ENCODE data around the gene C1orf210. TPM values are rescaled to one million over a fixed set of nuclear protein-coding genes. Genes with fewer than 3 reads are reported as not detected.
A peak's percentile ranks its signal among the peaks of the same experiment; 100 is the strongest.

The C1orf210 gene
- total RNA-seq, 2 experiments from 2014 or later = not detected

DNA sequence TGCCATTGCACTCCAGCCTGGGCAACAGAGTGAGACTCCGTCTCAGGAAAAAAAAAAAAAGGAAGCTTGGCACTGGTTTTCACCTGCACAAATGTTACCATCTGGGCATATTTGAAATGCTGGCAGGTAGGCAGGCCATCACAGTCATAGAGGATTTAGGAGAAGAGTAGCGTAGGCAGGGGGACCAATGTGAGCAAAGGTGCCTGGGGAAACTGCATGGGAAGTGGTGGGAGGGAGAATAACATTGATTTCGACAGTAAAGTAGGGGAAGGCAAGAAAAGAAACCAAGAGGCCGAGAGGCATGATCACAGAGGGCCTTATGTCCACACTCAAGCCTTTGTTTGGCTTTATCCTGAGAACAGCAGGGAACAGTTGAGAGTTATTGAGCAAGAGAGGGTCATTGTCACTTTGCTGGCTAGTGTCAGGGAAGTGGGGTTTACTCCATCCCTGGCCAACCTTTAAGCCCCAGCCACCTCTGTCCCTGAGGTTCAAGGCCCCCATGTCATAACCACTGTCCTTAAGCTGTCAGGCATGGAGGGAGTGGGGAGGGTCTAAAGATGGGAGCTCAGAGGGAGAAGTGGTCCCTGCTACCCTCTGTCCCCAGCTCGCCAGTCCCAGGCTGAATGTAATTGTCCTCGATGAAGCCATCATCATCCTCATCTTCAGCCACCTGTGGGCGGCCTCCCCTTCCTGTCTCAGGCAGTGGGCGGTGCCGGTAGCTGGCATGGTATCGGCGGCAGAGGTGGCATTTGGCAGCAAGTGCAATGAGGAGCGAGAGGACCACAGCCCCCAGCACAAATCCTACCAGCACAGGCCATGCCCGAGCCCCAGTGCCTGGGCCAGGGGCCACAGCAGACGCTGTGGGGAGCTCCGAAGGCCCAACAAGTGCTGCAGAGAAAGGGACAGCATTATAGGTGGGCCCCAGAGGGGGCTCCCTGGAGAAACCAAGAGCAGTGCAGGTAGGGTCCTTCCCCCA is 2.9 kb downstream of the C1orf210 start:
- DNase-seq = no peak
- Mint-ChIP-seq H3K27ac (no peak overlapping the region), H3K4me3 (no peak overlapping the region), H3K36me3 (ENCODE audit: low read depth) (no peaks in the 10 kb centered on the region), H3K27me3 (peaks cover 4% of the 10 kb centered on the region), H3K9me3 (no peaks in the 10 kb centered on the region), H3K4me1 (no peaks in the 10 kb centered on the region)
- ChIA-PET CTCF (no interaction called here), POLR2A (no interaction called here)

DNA sequence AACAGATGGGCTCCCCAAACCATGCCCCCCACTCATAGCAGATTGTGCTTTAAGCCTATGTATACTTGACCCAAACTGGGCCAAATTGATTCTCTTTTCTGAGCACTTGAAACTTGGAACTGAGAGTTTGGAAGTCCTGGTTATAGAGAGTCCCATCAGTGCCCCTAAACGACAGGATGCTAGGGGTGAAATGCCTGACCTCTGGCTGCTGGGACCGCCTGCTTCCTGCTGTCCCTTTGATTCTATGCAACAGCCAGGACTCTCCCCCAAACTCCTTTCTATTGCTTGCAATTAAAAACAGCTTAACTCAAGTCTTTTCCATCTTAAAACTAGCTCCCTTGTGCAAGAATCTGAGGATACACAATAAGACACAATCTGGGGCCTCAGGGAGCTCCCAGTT is 4.7 kb downstream of the C1orf210 start:
- CTCF ChIA-PET = no interaction called here

DNA sequence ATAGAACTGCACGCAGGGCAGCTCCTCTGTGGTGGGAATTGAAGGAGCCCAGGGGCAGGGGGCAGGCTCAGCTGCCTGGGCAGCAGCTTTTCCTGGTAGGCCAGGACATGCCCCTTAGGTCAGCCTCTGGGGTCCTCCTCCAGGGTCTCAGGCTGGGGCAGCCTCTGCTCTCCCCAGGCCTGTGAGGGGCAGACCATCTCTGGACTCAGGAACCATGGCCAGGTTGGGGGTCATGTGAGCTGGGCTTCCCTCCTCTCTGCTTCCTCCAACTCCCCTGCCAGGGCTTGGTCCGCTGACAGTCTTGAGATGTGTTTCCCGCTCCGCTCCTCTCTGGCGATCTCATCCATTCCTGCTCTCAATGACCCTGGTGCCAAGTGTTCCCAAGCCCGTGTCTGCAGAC is 5.7 kb downstream of the C1orf210 start:
- POLR2A ChIA-PET = no interaction called here
- peaks cover 4% of the 10 kb centered on the region for H3K27me3 Mint-ChIP-seq
- H3K4me1 Mint-ChIP-seq = peaks cover 9% of the 10 kb centered on the region
- H3K9me3 Mint-ChIP-seq = peaks cover 4% of the 10 kb centered on the region
- H3K36me3 Mint-ChIP-seq (ENCODE audit: low read depth) = peaks cover 3% of the 10 kb centered on the region
- CTCF ChIA-PET = interaction anchor here (0.7 kb wide), 1 partner anchor 21 kb away, joined by 3 read pairs; no protein-coding TSS in a partner anchor
- no peak overlapping the region for H3K4me3 Mint-ChIP-seq
- DNase-seq = no peak
- H3K27ac Mint-ChIP-seq = no peak overlapping the region

More for the DNA sequence above, 4.7 kb downstream of the C1orf210 start:
- Mint-ChIP-seq H3K4me1 (no peaks in the 10 kb centered on the region), H3K9me3 (no peaks in the 10 kb centered on the region), H3K27ac (no peak overlapping the region), H3K36me3 (ENCODE audit: low read depth) (no peaks in the 10 kb centered on the region), H3K27me3 (peaks cover 4% of the 10 kb centered on the region), H3K4me3 (no peak overlapping the region)
- no peak for DNase-seq
- POLR2A ChIA-PET = no interaction called here

DNA sequence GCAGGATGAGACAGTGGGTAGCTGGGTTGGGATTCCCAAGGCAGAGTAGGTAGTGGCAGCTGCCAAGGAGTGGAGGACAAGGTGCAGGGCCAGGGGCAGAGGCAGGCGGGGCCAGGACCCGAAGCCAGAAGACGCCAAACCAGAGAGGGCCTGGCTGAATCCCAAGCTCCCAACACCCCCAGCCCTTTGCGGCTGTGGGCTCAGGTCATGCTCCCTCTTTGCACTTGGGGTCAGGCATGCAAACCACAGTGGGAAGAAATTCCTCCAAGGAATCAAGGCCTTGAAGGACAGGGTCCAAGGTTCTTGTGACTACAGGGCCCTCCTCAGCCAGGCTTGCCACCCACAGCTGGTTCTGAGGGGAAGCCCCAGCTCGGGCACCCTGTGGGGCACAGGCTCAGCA is 6.2 kb downstream of the C1orf210 start:
- no peak overlapping the region for H3K4me3 Mint-ChIP-seq
- peaks cover 8% of the 10 kb centered on the region for H3K9me3 Mint-ChIP-seq
- no peak for DNase-seq
- peaks cover 8% of the 10 kb centered on the region for H3K36me3 Mint-ChIP-seq (ENCODE audit: low read depth)
- peaks cover 14% of the 10 kb centered on the region for H3K4me1 Mint-ChIP-seq
- H3K27ac Mint-ChIP-seq = no peak overlapping the region
- ChIA-PET CTCF (no interaction called here), POLR2A (no interaction called here)
- H3K27me3 Mint-ChIP-seq = peaks cover 4% of the 10 kb centered on the region

DNA sequence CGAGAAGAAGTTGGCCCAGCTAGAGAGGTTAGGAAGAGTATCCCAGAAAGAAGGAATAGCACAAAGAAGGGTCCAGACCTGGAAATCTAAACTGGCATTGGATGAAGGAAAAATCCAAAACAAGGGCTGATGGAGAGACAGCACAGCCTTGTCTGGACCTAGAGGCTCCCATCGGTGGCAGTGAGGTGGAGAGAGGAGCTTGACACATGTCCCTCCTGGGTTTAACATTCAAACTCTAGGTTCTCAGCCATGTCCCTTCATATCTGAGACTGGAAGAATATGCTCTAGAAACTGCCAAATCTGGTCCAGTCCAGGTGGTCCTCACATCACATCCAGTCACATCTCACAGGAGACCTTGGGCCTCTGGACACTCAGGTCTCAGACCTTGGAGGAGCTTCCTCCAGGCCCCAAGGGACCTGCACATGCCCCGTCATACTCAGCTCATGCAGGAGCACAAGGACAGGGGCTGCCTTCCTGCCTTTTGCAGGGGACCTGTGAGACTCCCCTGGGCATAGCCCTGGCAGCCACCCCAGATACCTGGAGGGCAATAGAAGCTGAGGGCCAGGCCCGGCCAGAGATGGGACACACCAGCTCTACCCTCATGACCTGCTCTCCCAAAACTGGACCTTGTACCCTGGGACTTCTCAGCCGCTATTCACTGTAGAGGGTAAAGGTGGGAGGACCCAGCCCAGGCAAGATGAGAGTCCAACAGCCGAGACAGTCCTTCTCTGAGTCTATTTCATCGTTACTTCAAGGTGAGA is 8.1 kb downstream of the C1orf210 start:
- Mint-ChIP-seq H3K27ac (no peak overlapping the region), H3K9me3 (peaks cover 9% of the 10 kb centered on the region), H3K27me3 (peaks cover 4% of the 10 kb centered on the region), H3K4me3 (no peak overlapping the region), H3K4me1 (peaks cover 17% of the 10 kb centered on the region), H3K36me3 (ENCODE audit: low read depth) (peaks cover 8% of the 10 kb centered on the region)
- ChIA-PET CTCF (interaction anchor here (0.8 kb wide), 1 partner anchor 16 kb away, joined by 3 read pairs; no protein-coding TSS in a partner anchor), POLR2A (no interaction called here)
- no peak for DNase-seq

DNA sequence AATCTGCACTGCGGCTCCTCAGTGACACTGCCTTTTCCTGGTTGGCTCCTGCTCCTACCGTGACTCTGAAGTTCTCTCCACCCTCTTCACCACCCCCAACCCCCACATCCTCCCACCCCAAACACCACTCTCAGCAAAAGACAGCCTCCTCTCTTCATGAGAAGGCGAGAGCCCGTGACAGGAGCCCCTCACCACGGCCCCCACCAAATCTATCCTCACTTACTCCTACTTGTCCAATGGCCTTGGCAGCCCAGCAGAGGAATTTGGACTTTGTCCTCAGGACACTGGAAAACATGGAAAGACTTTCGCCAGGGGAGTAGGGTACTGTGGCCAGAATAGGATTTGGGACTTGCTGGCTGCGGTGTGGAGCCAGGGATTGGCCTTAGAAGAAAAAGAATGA is 8.7 kb downstream of the C1orf210 start:
- ChIA-PET CTCF (interaction anchor here (0.8 kb wide), 1 partner anchor 17 kb away, joined by 3 read pairs; no protein-coding TSS in a partner anchor), POLR2A (no interaction called here)
- DNase-seq = no peak
- Mint-ChIP-seq H3K27me3 (peaks cover 4% of the 10 kb centered on the region), H3K9me3 (peaks cover 9% of the 10 kb centered on the region), H3K36me3 (ENCODE audit: low read depth) (peaks cover 8% of the 10 kb centered on the region), H3K4me3 (no peak overlapping the region), H3K27ac (no peak overlapping the region), H3K4me1 (peaks cover 17% of the 10 kb centered on the region)

DNA sequence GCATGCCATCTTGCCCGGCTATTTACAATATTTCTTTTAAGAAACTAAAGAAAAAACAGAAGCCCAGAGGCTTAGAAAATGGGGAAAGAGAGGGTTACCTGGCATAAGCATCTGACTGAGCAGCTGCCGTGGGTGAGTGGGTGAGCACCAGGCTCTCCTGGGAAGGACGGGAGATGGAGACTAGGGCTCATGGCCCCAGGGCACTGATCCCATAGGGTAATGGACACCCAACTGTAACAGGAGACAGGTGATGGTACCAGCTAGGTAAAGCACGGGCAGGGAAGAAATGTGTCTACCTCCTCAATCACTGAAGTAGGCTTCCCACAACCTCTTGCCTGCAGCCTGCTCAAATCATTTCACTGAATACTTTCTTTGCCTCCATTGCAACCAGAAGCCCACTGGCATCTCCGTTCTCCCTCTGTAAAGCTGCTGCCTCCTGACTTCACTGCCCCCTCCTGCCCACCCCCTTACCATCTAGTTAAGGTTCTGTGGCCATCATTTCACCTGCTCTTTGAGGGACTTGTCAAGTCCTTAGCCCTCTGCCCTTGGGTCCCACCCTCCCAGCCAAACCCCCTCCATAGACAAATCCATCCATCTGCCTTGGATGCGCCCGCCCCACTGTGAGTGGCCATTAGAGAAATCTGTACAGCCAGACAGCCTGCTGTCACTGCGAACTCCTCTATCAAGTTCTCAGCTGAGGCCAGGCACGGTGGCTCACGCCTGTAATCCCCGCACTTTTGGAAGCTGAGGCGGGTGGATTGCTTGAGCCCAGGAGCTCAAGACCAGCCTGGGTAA is 9.4 kb downstream of the C1orf210 start:
- CTCF ChIA-PET = no interaction called here
- peaks cover 4% of the 10 kb centered on the region for H3K27me3 Mint-ChIP-seq
- no peak overlapping the region for H3K27ac Mint-ChIP-seq
- POLR2A ChIA-PET = no interaction called here
- H3K9me3 Mint-ChIP-seq = peaks cover 9% of the 10 kb centered on the region
- H3K36me3 Mint-ChIP-seq (ENCODE audit: low read depth) = peaks cover 8% of the 10 kb centered on the region
- H3K4me3 Mint-ChIP-seq = no peak overlapping the region
- DNase-seq = no peak
- peaks cover 18% of the 10 kb centered on the region for H3K4me1 Mint-ChIP-seq

DNA sequence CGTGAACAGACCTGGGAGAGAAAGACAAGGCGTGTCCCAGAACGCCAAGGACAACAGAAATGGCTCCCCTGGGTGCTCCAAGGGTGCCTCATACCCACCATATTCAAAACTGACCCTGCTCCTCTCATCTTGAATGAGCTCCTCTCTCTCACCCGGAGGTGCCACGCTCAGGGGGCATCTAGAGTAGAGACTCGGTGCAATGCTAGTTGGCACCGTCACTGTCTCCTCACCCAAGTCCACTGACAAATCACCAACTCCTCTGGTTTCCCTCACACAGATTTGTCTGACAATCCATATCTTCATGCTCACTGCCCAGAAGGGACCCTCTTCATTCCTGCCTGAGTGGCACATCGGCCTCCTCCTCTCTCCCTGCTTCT is 10.6 kb downstream of the C1orf210 start:
- DNase-seq = no peak
- H3K36me3 Mint-ChIP-seq (ENCODE audit: low read depth) = peaks cover 8% of the 10 kb centered on the region
- ChIA-PET CTCF (interaction anchor here (1.5 kb wide), 1 partner anchor 140 kb away, joined by 4 read pairs; no protein-coding TSS in a partner anchor), POLR2A (interaction anchor here (1.7 kb wide), 1 partner anchor 20 kb away, joined by 6 read pairs; no protein-coding TSS in a partner anchor)
- H3K4me1 Mint-ChIP-seq = peaks cover 20% of the 10 kb centered on the region
- H3K4me3 Mint-ChIP-seq = no peak overlapping the region
- H3K9me3 Mint-ChIP-seq = peaks cover 9% of the 10 kb centered on the region
- H3K27ac Mint-ChIP-seq = peak overlapping the region; percentile 91
- peaks cover 6% of the 10 kb centered on the region for H3K27me3 Mint-ChIP-seq

DNA sequence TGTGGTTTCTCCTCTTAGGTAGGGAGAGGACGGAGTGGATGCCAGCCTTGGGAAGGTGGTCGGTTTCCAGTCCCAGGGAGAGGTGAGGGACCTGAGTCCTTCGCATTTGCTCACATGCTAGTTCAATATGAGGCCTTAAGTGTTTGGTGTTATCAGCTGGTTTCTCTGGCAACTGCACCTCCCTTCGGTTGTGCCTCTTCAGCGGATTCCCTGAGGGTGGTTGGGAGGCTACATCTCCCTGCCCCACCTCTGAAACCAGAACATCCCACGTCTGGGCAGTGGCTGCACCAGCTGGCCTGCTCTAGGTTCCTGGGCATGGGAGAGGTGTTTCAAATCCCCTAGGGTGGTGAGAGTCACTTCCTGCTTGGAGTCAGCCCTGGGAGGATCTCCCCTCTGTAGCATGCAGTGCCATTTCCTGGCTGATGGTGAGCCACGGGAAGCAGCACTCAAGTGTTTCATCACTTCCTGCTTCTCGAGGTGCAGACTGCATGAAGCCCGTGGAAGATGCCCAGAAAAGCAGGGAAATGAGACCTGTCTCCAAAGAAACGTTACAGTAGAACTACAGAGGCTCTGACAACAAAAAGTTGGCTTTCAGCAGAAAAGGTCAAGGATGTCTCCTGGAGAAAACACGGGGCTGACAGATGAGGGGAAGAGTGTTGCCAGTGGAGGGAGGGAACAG is 11.1 kb downstream of the C1orf210 start:
- H3K9me3 Mint-ChIP-seq = peaks cover 9% of the 10 kb centered on the region
- peaks cover 8% of the 10 kb centered on the region for H3K36me3 Mint-ChIP-seq (ENCODE audit: low read depth)
- H3K27ac Mint-ChIP-seq = peak overlapping the region; percentile 91
- CTCF ChIA-PET = interaction anchor here (1.5 kb wide), 1 partner anchor 140 kb away, joined by 4 read pairs; no protein-coding TSS in a partner anchor
- peak; percentile 69 for DNase-seq
- POLR2A ChIA-PET = interaction anchor here (0.6 to 1.7 kb wide), 2 partner anchors 20 to 180 kb away, joined by 3 to 6 read pairs; partner anchors contain the start of gene HYI
- H3K4me1 Mint-ChIP-seq = peaks cover 20% of the 10 kb centered on the region
- peaks cover 10% of the 10 kb centered on the region for H3K27me3 Mint-ChIP-seq
- H3K4me3 Mint-ChIP-seq = no peak overlapping the region

DNA sequence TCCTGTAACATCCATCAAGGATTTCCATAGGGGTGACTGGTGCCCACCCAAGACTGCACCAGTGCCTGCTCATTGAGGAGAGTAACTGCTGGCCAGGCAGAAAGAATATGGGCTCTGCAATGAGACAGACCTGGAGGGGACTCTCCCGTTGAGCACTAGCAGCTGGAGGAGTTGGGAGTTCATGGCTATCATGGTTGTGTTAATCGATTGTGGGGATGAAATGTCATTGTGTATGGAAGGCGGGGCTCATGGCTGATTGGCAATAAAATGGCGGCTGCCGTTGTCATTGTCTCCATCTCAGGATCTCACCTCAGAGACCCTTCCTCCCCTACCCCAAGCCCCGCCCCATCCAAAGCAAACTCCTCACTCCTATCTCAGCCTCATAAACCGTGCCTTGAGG is 11.7 kb downstream of the C1orf210 start:
- Mint-ChIP-seq H3K4me1 (peaks cover 20% of the 10 kb centered on the region), H3K4me3 (no peak overlapping the region), H3K27me3 (peaks cover 10% of the 10 kb centered on the region), H3K9me3 (peaks cover 9% of the 10 kb centered on the region), H3K36me3 (ENCODE audit: low read depth) (peaks cover 8% of the 10 kb centered on the region), H3K27ac (peak overlapping the region; percentile 1)
- DNase-seq = no peak
- ChIA-PET CTCF (interaction anchor here (1.5 kb wide), 1 partner anchor 141 kb away, joined by 4 read pairs; no protein-coding TSS in a partner anchor), POLR2A (interaction anchor here (0.6 to 1.7 kb wide), 2 partner anchors 21 to 180 kb away, joined by 3 to 6 read pairs; partner anchors contain the start of gene HYI)

DNA sequence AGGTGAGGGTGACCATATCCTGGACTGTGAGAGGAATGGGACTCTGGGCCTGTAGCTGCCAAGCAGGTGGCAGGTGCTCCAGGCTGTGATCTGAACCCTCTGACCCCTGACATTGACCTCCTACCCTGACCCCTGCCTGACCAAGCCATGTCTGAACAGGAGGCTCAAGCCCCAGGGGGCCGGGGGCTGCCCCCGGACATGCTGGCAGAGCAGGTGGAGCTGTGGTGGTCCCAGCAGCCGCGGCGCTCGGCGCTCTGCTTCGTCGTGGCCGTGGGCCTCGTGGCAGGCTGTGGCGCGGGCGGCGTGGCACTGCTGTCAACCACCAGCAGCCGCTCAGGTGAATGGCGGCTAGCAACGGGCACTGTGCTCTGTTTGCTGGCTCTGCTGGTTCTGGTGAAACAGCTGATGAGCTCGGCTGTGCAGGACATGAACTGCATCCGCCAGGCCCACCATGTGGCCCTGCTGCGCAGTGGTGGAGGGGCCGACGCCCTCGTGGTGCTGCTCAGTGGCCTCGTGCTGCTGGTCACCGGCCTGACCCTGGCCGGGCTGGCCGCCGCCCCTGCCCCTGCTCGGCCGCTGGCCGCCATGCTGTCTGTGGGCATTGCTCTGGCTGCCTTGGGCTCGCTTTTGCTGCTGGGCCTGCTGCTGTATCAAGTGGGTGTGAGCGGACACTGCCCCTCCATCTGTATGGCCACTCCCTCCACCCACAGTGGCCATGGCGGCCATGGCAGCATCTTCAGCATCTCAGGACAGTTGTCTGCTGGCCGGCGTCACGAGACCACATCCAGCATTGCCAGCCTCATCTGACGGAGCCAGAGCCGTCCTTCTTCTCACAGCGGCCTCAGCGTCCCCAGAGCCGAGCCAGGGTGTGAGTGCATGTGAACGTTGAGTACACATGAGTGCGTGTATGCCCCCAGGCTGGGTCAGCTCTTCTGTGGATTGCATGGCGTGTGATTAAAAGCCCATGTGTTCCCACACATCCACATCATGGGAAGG is 12.5 kb downstream of the C1orf210 start:
- Mint-ChIP-seq H3K4me3 (no peak overlapping the region), H3K9me3 (peaks cover 9% of the 10 kb centered on the region), H3K27me3 (peaks cover 10% of the 10 kb centered on the region), H3K36me3 (ENCODE audit: low read depth) (peaks cover 8% of the 10 kb centered on the region), H3K27ac (no peak overlapping the region), H3K4me1 (peaks cover 20% of the 10 kb centered on the region)
- no peak for DNase-seq
- CTCF ChIA-PET = interaction anchor here (1.5 kb wide), 1 partner anchor 141 kb away, joined by 4 read pairs; no protein-coding TSS in a partner anchor
- POLR2A ChIA-PET = no interaction called here

Measured in activated CD4-positive, alpha-beta memory T cell treated with anti-CD3 and anti-CD28 coated beads, Interleukin-2, amount 10 ng/mL, durations not matched to agents 7 days and 5 days (primary cell).